ENCODE measurements around the gene LRRC4C. TPM values are rescaled to one million over a fixed set of nuclear protein-coding genes. Genes with fewer than 3 reads are reported as not detected.

The LRRC4C gene
- total and polyA plus RNA-seq, 2 experiments from 2014 or later, result 0.35 to 1.1 TPM

DNA sequence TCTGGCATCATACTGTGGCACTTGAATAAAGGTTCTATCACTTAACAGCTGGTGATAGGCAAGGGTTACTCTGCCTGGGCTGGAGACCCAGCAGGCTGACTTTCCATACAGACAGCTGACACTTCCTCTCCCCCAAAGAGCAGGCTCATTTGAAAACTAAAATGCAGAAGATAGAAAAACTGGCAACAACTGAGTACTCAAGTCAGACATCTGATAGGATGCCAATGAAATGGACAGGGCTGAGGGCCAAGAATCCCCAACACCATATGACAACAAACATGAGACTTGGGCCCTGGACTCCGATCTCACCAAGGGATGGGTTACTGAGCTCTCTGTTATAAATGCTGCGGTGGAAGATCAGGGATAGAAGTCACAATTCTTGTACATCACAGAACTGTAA is 237.2 kb downstream of the LRRC4C start (continued):
- TF ChIP-seq, protein P1, sequence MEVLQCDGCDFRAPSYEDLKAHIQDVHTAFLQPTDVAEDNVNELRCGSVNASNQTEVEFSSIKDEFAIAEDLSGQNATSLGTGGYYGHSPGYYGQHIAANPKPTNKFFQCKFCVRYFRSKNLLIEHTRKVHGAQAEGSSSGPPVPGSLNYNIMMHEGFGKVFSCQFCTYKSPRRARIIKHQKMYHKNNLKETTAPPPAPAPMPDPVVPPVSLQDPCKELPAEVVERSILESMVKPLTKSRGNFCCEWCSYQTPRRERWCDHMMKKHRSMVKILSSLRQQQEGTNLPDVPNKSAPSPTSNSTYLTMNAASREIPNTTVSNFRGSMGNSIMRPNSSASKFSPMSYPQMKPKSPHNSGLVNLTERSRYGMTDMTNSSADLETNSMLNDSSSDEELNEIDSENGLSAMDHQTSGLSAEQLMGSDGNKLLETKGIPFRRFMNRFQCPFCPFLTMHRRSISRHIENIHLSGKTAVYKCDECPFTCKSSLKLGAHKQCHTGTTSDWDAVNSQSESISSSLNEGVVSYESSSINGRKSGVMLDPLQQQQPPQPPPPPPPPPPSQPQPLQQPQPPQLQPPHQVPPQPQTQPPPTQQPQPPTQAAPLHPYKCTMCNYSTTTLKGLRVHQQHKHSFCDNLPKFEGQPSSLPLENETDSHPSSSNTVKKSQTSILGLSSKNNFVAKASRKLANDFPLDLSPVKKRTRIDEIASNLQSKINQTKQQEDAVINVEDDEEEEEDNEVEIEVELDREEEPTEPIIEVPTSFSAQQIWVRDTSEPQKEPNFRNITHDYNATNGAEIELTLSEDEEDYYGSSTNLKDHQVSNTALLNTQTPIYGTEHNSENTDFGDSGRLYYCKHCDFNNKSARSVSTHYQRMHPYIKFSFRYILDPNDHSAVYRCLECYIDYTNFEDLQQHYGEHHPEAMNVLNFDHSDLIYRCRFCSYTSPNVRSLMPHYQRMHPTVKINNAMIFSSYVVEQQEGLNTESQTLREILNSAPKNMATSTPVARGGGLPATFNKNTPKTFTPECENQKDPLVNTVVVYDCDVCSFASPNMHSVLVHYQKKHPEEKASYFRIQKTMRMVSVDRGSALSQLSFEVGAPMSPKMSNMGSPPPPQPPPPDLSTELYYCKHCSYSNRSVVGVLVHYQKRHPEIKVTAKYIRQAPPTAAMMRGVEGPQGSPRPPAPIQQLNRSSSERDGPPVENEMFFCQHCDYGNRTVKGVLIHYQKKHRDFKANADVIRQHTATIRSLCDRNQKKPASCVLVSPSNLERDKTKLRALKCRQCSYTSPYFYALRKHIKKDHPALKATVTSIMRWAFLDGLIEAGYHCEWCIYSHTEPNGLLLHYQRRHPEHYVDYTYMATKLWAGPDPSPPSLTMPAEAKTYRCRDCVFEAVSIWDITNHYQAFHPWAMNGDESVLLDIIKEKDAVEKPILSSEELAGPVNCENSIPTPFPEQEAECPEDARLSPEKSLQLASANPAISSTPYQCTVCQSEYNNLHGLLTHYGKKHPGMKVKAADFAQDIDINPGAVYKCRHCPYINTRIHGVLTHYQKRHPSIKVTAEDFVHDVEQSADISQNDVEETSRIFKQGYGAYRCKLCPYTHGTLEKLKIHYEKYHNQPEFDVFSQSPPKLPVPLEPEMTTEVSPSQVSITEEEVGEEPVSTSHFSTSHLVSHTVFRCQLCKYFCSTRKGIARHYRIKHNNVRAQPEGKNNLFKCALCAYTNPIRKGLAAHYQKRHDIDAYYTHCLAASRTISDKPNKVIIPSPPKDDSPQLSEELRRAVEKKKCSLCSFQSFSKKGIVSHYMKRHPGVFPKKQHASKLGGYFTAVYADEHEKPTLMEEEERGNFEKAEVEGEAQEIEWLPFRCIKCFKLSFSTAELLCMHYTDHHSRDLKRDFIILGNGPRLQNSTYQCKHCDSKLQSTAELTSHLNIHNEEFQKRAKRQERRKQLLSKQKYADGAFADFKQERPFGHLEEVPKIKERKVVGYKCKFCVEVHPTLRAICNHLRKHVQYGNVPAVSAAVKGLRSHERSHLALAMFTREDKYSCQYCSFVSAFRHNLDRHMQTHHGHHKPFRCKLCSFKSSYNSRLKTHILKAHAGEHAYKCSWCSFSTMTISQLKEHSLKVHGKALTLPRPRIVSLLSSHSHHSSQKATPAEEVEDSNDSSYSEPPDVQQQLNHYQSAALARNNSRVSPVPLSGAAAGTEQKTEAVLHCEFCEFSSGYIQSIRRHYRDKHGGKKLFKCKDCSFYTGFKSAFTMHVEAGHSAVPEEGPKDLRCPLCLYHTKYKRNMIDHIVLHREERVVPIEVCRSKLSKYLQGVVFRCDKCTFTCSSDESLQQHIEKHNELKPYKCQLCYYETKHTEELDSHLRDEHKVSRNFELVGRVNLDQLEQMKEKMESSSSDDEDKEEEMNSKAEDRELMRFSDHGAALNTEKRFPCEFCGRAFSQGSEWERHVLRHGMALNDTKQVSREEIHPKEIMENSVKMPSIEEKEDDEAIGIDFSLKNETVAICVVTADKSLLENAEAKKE (CRISPR knock-in tag; IDR thresholded peaks at IDR 0.05), result no peak

DNA sequence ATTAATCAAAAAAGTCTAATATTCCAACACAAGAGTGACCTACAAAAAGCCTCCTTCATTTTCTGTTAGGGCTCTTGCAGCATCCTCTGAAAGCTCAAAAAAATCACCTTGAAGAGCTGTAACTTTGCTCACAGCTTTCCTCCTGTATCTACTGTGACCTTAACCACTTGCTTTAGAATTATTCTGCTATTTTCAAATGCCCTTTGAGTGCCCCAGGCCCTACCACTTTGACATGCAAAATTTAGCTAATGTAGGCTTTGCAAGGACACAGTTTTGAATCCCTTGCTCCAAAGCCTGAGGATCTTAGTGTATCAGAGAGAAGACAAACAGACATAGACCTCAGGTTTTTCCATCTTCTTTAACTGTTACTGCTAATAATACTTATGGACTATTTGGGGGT is 253.1 kb downstream of the LRRC4C start:
- Histone ChIP-seq H2AFZ (no peak overlapping the region), H3F3A (replicated peaks; ENCODE audit: low read depth) (no peaks in the 10 kb centered on the region), H3K4me2 (peak overlapping the region; percentile 29; the same call in 1 of the 2 replicates), H3K79me2 (replicated peaks; ENCODE audit: insufficient read depth) (no peaks in the 10 kb centered on the region), H3K36me3 (ENCODE audit: insufficient read depth) (no peaks in the 10 kb centered on the region), H3K27me3 (ENCODE audit: insufficient read depth) (no peaks in the 10 kb centered on the region), H3K27ac (ENCODE audit: low read depth) (no peak overlapping the region), H3K9me2 (ENCODE audit: insufficient read depth) (no peaks in the 10 kb centered on the region), H4K20me1 (replicated peaks; ENCODE audit: insufficient read depth) (no peaks in the 10 kb centered on the region), H3K4me1 (ENCODE audit: insufficient read depth) (peaks cover 17% of the 10 kb centered on the region), H3K4me3 (no peak overlapping the region)
- DNase-seq (ENCODE audit: low spot score) (peak; percentile 8), ATAC-seq (no peak)
- Mint-ChIP-seq H3K9me3 (peaks cover 14% of the 10 kb centered on the region), H3K36me3 (ENCODE audit: low read depth) (peaks cover 11% of the 10 kb centered on the region), H3K4me1 (peaks cover 13% of the 10 kb centered on the region), H3K4me3 (no peak overlapping the region), H3K27me3 (ENCODE audit: insufficient read depth, low read depth, poor library complexity) (peaks cover 4% of the 10 kb centered on the region), H3K27ac (no peak overlapping the region)
- no peak for TF ChIP-seq EZH2phosphoT487 (IDR thresholded peaks at IDR 0.05; ENCODE audit: unreplicated experiment)
- TF ChIP-seq, protein P2, sequence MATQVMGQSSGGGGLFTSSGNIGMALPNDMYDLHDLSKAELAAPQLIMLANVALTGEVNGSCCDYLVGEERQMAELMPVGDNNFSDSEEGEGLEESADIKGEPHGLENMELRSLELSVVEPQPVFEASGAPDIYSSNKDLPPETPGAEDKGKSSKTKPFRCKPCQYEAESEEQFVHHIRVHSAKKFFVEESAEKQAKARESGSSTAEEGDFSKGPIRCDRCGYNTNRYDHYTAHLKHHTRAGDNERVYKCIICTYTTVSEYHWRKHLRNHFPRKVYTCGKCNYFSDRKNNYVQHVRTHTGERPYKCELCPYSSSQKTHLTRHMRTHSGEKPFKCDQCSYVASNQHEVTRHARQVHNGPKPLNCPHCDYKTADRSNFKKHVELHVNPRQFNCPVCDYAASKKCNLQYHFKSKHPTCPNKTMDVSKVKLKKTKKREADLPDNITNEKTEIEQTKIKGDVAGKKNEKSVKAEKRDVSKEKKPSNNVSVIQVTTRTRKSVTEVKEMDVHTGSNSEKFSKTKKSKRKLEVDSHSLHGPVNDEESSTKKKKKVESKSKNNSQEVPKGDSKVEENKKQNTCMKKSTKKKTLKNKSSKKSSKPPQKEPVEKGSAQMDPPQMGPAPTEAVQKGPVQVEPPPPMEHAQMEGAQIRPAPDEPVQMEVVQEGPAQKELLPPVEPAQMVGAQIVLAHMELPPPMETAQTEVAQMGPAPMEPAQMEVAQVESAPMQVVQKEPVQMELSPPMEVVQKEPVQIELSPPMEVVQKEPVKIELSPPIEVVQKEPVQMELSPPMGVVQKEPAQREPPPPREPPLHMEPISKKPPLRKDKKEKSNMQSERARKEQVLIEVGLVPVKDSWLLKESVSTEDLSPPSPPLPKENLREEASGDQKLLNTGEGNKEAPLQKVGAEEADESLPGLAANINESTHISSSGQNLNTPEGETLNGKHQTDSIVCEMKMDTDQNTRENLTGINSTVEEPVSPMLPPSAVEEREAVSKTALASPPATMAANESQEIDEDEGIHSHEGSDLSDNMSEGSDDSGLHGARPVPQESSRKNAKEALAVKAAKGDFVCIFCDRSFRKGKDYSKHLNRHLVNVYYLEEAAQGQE (IDR thresholded peaks at IDR 0.05; ENCODE audit: unreplicated experiment), result no peak
- no peak for TF ChIP-seq JUNB (IDR thresholded peaks at IDR 0.05; ENCODE audit: unreplicated experiment)
- TF ChIP-seq ZNF331 (CRISPR knock-in tag; IDR thresholded peaks at IDR 0.05; ENCODE audit: low read depth), result no peak
- TF ChIP-seq, protein P1 (CRISPR knock-in tag; IDR thresholded peaks at IDR 0.05), result no peak
- no peak for TF ChIP-seq POLR2AphosphoS5 (IDR thresholded peaks at IDR 0.05; ENCODE audit: low read depth)

Measured in GM23338 (cell line).